ENCODE data around the gene VEPH1. TPM values are rescaled to one million over a fixed set of nuclear protein-coding genes. Genes with fewer than 3 reads are reported as not detected.
"Not testable (repeated sequence)": the region's sequence is repeated elsewhere in the genome, so short reads cannot be mapped to it uniquely, and the experiment has no call there.

The VEPH1 gene
- total RNA-seq, 4 donors from 2014 or later = 0.48 to 11.7 (median 3.2) TPM

- TF ChIP-seq CTCF (IDR thresholded peaks at IDR 0.05) = no peak
- ATAC-seq (ENCODE audit: low FRiP score) (no peak), DNase-seq (ENCODE audit: low spot score) (no peak)
These were observed 175.4 kb downstream of the VEPH1 start for GRCh38 chr3:157327837-157328236.

- no peak for TF ChIP-seq CTCF (IDR thresholded peaks at IDR 0.05)
- ATAC-seq (ENCODE audit: low FRiP score) = no peak
These were observed 176.2 kb downstream of the VEPH1 start for GRCh38 chr3:157327018-157327417.

GRCh38 chr3:157324869-157325268 is 178.3 kb downstream of the VEPH1 start:
- not testable (repeated sequence) for DNase-seq (ENCODE audit: low spot score)

More at GRCh38 chr3:157327018-157327417, 176.2 kb downstream of the VEPH1 start:
- DNase-seq (ENCODE audit: low spot score) = no peak

DNA sequence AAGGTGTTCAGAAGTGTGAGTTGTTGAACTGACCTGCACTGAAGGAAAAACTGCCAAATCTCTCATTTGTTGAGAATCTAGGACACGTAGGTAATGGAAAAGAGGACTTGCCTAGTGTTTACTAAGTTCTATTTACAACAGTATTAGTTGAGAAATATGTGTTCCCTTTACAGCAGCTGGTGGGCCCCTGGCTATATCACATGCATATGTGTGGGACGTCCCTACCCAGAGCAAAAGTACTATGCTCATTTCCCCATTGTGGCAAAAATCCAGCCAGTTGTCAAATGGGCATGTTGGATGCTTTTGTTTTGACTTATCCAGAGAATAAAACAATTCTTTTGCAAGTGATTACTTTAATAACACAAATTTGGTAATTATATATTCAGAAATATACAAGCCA is 179.9 kb downstream of the VEPH1 start:
- no peak for ATAC-seq (ENCODE audit: low FRiP score)
- TF ChIP-seq CTCF (IDR thresholded peaks at IDR 0.05) = no peak
- DNase-seq (ENCODE audit: low spot score) = no peak

More at GRCh38 chr3:157324869-157325268, 178.3 kb downstream of the VEPH1 start:
- not testable (repeated sequence) for ATAC-seq (ENCODE audit: low FRiP score)

DNA sequence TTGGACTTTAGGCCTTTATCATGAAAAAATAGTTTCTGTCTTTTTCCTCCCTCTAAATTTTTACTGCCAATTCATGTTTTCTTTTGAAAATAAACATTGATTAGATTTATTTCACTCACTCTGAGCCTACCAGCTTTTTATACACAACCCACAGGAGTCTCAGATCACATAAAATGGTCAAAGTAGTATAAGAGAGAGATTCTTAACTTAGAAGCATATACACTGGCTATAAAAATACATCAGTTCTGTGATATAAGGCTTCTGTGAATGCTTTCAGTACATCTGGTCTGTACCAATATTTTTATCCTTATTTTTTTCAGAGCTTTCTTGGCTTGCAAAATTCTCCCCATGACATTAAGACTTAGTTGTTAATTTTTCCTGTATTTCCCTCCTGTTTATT is 183.5 kb downstream of the VEPH1 start:
- TF ChIP-seq CTCF (IDR thresholded peaks at IDR 0.05) = no peak
- DNase-seq (ENCODE audit: low spot score) (no peak), ATAC-seq (ENCODE audit: low FRiP score) (no peak)

DNA sequence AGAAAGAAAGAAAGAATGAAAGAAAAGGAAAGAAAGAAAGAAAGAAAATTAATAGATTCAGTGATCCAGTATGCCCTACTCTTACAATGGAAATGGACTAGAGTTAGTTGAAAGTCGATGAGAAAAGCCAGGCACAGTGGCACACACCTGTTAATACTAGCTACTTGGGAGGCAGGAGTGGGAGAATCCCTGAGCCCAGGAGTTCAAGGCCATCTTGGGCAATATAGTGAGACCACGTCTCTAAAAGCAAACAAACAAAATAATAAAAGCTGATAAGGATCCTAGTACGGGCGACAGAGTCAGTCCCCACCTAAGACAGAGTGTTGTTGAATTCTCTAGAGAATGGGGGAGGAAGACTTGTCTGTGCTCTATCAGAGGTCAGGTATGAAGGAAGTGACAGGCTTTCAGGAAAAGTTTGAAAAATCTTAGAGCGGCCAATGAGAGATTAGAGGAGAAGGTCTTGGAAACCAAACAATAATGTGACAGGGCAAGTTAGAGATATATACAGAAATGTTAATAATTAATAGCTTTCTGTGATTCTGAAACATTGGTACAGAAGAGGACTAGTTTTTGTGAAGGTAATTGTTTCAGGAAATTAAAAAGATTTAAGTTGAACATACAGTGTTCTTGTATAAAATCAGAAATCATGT is 184.5 kb downstream of the VEPH1 start:
- DNase-seq (ENCODE audit: low spot score) (no peak), ATAC-seq (ENCODE audit: low FRiP score) (no peak)
- TF ChIP-seq CTCF (IDR thresholded peaks at IDR 0.05) = no peak

- no peak for TF ChIP-seq CTCF (IDR thresholded peaks at IDR 0.05)
- DNase-seq (ENCODE audit: low spot score) (no peak), ATAC-seq (ENCODE audit: low FRiP score) (no peak)
These were observed 185.3 kb downstream of the VEPH1 start for GRCh38 chr3:157317895-157318294.

All from omental fat pad (tissue), 4 donors.